ENCODE measurements around the gene MAGEF1. TPM values are rescaled to one million over a fixed set of nuclear protein-coding genes. Genes with fewer than 3 reads are reported as not detected.

MAGEF1 gene
- total RNA-seq, 1 donor from 2014 or later = 15.0 TPM

DNA sequence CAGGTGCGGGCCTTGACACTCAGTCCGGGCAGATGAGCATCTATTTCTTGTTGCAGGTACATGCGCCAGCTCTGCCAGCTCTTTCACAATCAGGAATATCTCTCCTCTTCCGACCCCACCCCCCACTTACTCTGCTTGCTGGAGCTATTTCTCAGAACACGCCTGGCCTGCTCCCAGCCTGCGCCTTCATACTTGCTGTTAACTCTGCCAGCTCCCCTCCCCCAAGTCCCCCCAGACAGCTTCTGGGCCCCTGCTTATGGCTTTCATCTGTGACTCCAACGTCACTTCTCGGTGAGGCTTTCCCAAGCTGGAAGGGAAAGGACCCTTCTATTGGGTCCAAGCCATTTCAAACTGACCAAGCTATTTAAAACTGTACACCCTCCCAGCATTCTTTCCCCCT, 15.2 kb downstream of the MAGEF1 start:
- Mint-ChIP-seq H3K27me3 (peaks cover 11% of the 10 kb centered on the region), H3K9me3 (no peaks in the 10 kb centered on the region), H3K4me1 (no peaks in the 10 kb centered on the region), H3K27ac (no peak overlapping the region), H3K36me3 (ENCODE audit: low read depth) (no peaks in the 10 kb centered on the region), H3K4me3 (no peak overlapping the region)
- intact Hi-C loops (cut with micrococcal nuclease) = no loop called here
- DNase-seq = no peak

DNA sequence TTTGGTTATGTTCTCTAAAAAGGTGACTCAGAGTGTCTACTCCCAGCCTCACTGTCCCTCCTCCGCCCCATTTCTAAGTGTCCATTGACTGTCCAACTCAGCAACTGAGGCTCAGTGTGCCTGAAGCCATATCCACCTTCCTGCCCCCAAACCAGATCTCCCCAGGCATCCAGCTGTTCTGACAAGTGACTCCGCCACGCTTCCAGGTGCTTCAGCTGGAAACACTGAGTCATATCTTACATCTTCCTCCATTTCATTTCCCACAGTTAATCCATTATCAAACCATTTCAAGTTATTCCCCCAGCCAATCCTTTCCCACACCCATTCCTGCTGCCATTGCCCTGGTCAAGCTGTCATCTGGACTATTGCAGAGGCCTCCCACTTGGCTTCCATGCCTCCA, 17.1 kb downstream of the MAGEF1 start:
- no peak overlapping the region for H3K4me3 Mint-ChIP-seq
- H3K4me1 Mint-ChIP-seq = no peaks in the 10 kb centered on the region
- no peak for DNase-seq
- no peaks in the 10 kb centered on the region for H3K9me3 Mint-ChIP-seq
- H3K36me3 Mint-ChIP-seq (ENCODE audit: low read depth) = no peaks in the 10 kb centered on the region
- intact Hi-C loops (cut with micrococcal nuclease) = no loop called here
- H3K27ac Mint-ChIP-seq = no peak overlapping the region
- H3K27me3 Mint-ChIP-seq = peaks cover 16% of the 10 kb centered on the region

DNA sequence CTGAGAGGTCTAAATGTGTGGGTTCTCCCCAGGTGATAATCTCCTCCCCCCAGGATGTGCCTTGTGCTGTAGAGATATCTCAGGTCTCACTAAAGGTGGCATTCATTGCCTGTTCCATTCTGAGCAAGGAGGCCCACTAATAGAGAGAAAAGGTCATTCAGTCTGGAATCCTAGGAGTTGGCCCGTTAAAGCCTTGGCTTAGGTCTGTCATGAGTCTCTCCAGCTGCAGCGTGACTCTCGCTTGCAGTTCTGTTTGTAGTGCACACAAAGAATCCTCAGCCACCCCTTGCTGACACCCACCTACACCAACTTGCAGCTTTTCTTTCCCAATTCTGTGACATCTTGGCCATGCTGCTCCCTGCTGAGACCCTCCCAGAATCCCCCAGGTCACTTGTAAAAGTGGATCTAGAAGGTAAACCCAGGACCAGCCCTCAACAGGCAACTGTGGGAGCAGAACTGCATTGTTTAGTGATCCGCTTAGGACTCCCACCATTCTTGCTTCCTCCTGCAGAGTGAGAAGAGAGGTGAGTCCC, 17.7 kb downstream of the MAGEF1 start:
- no peak overlapping the region for H3K4me3 Mint-ChIP-seq
- intact Hi-C loops (cut with micrococcal nuclease) = no loop called here
- H3K36me3 Mint-ChIP-seq (ENCODE audit: low read depth) = no peaks in the 10 kb centered on the region
- DNase-seq = no peak
- H3K4me1 Mint-ChIP-seq = no peaks in the 10 kb centered on the region
- no peaks in the 10 kb centered on the region for H3K9me3 Mint-ChIP-seq
- H3K27me3 Mint-ChIP-seq = peaks cover 16% of the 10 kb centered on the region
- no peak overlapping the region for H3K27ac Mint-ChIP-seq

DNA sequence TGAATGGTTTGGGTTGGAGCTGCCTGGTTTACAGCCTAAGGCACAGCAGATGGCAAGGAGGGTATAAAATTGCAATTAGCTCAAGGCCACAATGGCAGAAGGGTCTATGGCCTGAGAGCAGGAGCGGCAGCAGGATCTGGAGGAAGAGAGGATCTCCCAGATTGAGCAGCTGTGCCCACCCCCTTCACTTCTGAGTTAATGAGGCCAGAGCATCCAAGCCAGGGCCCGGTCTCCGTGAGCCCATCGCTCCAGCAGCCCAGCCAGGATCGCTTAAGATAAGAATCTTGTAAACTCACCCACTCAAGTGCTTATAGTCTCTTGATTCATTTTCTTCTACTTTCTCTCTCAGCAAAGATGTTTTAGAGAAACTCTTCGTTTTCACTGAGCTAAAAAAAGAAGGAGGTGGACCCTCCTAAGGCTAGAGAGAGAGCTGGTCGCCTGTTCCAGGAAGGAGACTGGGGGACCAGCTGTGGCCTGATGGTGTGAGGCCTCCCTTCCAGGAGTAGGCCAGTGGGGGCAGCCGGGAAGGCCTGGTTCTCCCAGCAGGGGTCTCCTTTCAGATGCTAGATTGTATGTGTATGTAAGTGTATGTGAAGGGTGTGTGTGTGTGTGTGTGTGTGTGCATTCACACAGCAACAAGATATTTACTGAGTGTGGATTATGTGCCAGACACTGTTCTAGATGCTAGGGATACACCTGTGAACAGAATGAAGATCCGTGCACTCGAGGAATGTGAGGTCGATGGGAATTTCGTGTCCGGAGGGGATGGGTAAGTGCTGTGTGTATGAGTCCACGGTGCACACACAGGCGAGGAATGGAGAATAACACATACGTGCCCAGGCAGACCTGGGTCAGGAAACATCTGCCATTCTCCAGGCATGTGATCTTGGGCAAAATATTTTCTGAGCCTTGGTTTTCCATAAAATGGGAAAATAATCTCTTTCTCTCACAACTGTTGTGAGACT, 18.6 kb downstream of the MAGEF1 start:
- no peak for DNase-seq
- no peak overlapping the region for H3K27ac Mint-ChIP-seq
- no peaks in the 10 kb centered on the region for H3K36me3 Mint-ChIP-seq (ENCODE audit: low read depth)
- peaks cover 17% of the 10 kb centered on the region for H3K27me3 Mint-ChIP-seq
- H3K4me3 Mint-ChIP-seq = no peak overlapping the region
- H3K9me3 Mint-ChIP-seq = no peaks in the 10 kb centered on the region
- intact Hi-C loops (cut with micrococcal nuclease) = no loop called here
- H3K4me1 Mint-ChIP-seq = no peaks in the 10 kb centered on the region

DNA sequence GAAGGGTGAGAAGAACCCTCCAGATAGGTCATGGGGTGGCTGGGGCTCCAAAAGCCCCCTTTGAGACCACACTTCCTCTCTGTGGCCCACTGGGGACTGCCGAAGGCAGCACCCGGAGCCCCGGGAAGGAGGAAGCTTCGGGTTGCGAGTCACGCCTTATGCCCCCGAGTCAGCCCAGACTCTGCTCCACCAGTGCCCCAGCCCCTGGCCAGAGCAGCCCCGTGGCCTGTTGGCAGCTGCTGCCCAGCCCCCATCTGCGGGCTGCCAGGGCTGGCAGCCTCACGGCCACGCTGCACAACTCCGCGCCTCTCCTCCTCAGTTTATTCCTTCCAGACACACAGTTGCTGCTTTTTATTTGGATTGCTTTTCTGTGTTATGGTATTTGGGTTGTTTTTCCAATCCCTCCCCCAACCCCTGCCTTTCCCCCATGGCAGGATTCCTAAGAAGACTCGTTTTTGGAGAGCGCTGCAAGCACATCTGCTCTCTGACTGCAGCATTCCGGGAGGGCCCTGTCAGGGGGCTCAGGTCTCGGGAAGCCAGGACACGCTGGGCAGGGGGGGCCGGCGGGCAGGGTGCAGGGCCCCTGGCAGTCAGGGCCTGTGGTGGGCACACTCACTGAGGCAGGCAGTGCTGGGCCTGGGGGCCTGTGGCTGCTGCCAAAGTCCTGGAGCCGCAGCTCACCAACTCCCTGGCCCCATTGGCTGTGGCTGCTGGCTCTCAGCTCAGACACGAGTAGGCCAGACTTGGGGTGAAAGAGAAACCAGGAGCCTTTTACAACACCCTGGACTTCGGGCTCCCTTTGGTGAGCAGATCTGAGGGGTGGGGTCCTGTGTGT, 20.2 kb downstream of the MAGEF1 start:
- intact Hi-C loops (cut with micrococcal nuclease) = no loop called here
- Mint-ChIP-seq H3K9me3 (no peaks in the 10 kb centered on the region), H3K4me3 (no peak overlapping the region), H3K27me3 (peaks cover 14% of the 10 kb centered on the region), H3K36me3 (ENCODE audit: low read depth) (no peaks in the 10 kb centered on the region), H3K4me1 (no peaks in the 10 kb centered on the region), H3K27ac (no peak overlapping the region)
- no peak for DNase-seq

DNA sequence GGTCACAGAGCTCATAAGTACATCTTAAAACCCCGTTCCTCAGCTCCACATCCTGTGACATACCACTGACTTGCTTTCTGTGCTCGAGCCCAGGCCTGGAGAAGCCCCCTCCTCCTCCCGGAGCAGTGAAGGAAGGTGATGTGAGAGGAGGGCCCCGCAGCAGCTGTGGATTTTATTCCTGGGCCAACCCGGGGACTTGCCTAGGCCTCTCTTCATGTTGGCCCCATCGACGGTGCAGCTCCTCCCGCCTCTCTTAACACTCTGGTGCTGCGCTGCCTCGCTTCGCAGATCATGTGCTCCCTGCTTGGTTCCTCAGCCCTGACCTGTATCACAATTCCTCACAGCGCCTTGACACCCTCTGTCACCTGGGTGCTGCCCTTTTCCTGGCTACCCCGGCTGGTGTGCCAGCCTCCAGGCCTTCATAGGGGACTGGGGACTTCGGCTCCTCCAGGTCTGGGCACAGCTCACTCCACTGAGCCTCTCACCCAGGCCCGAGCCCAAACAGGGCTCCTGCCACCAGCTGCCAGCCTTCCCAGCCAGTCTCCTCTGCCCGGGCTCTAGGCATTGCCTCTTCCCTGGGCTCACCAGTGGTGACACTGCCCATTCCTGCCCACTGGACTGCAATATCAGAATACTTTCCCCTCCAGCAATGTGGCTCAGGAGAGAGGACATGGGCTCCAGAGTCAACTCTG, 21.5 kb downstream of the MAGEF1 start:
- peaks cover 10% of the 10 kb centered on the region for H3K27me3 Mint-ChIP-seq
- intact Hi-C loops (cut with micrococcal nuclease) = no loop called here
- H3K4me1 Mint-ChIP-seq = no peaks in the 10 kb centered on the region
- H3K9me3 Mint-ChIP-seq = no peaks in the 10 kb centered on the region
- DNase-seq = no peak
- H3K36me3 Mint-ChIP-seq (ENCODE audit: low read depth) = no peaks in the 10 kb centered on the region
- no peak overlapping the region for H3K27ac Mint-ChIP-seq
- no peak overlapping the region for H3K4me3 Mint-ChIP-seq

DNA sequence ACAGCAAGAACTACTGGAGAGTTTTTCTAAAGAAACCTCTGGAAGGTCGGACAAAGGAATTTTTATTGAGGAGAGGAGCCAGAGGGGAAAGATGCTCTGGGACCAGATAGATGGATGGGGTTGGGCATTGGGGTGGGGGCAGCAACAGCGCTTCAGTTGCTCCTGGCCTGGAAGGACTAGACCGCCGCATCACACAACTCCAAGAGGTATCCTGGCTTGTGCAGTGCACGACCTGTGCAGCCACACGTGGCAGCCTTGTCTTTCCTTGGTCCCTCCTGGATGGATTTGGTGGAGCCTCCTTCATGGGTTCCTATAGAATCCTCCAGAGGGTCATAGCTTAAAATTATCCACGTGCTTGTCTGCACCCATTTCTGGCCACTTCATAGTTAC, 23.0 kb downstream of the MAGEF1 start:
- Mint-ChIP-seq H3K27ac (no peak overlapping the region), H3K36me3 (ENCODE audit: low read depth) (no peaks in the 10 kb centered on the region), H3K4me1 (no peaks in the 10 kb centered on the region), H3K27me3 (peaks cover 12% of the 10 kb centered on the region), H3K9me3 (no peaks in the 10 kb centered on the region), H3K4me3 (no peak overlapping the region)
- intact Hi-C loops (cut with micrococcal nuclease) = no loop called here
- no peak for DNase-seq

DNA sequence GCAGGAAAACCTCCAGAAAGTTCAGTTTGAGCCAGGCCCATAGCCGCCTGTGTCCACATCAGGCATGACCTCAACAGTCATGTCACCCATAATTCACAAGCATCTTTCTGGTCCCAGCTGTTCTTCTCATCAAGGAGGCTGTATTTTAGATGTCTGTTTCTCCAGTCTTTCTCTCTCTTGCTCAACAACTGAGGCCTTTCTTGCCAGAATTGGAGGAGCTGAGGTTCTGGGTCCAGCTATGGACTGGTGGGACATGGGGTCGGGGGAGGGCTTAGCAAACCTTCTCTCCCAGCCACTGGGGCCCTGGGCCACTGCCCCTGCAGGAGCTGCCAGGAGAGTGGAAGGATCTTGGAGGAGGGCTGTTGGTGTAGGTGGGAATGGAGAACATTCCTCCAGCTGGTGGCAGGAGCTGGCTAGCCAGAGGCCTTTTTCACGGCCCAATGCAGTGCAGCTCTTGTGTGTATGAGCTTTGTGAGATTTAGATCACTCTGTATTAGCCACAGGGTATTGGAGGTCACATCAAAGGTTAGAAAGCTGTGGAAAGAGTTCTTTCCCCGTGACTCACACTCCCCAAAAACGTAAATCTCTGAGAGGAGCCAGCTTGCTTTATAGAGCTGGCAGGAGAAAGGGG, 23.5 kb downstream of the MAGEF1 start:
- H3K27me3 Mint-ChIP-seq = peaks cover 12% of the 10 kb centered on the region

DNA sequence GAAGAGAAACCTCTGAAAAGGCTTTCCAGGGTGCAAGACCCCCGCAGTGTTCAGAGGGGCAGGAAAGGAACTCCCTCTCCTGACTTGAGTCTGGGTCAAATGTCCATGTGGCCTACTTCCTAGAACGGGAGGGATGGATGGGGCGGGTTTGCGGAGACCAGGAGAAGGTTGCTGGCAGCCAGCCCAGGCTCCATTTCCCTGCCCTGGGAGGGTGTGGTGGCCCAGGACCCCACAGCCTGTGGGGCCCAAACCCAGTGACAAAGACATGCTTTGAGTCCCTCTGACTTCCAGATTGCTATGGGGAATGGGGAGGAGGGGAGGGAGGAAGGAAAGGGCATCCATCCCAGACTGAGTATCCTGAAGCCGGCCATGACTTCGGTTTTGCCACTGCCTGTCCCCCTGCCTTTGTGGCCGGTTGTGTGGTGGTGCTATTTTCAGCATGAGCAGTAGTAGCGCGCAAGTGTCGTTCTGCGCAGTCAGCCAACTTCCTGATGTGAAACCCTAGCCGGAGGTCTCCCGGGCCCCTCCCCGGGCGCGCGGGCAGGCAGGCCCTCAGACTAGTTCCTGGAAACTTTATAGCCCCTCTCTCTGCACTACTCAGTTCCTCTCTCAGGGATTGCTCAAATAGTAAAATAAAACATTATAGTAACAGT, 24.4 kb downstream of the MAGEF1 start:
- intact Hi-C loops (cut with micrococcal nuclease) = no loop called here
- Mint-ChIP-seq H3K9me3 (no peaks in the 10 kb centered on the region), H3K27ac (no peak overlapping the region), H3K27me3 (peaks cover 12% of the 10 kb centered on the region), H3K4me3 (no peak overlapping the region), H3K4me1 (no peaks in the 10 kb centered on the region), H3K36me3 (ENCODE audit: low read depth) (no peaks in the 10 kb centered on the region)
- DNase-seq = no peak

More for the DNA sequence above, 23.5 kb downstream of the MAGEF1 start:
- H3K4me3 Mint-ChIP-seq = no peak overlapping the region
- H3K4me1 Mint-ChIP-seq = no peaks in the 10 kb centered on the region
- no peak for DNase-seq
- H3K27ac Mint-ChIP-seq = no peak overlapping the region
- H3K9me3 Mint-ChIP-seq = no peaks in the 10 kb centered on the region
- H3K36me3 Mint-ChIP-seq (ENCODE audit: low read depth) = no peaks in the 10 kb centered on the region
- intact Hi-C loops (cut with micrococcal nuclease) = no loop called here

DNA sequence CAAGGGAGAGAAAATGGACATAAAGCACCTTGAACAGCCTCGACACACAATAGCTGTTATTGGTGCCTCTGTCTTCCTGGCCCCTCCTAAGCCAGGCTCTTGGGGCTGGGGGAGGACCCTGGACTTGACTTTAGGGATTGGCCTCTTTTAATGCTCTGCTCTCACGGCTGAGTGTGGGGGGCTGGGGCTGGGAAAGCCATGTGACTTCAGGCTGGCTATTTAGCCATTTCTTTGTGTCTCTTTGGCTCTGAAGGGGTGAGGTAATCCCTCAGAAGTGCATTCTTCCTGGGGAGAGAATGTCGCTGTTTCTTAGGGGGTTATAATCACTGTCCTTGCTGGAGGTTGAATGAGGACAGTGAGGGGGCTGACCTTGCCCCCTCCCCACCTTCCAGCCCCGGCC, 26.2 kb downstream of the MAGEF1 start:
- Mint-ChIP-seq H3K4me3 (no peak overlapping the region), H3K9me3 (no peaks in the 10 kb centered on the region), H3K4me1 (no peaks in the 10 kb centered on the region), H3K27ac (no peak overlapping the region), H3K27me3 (peaks cover 11% of the 10 kb centered on the region), H3K36me3 (ENCODE audit: low read depth) (no peaks in the 10 kb centered on the region)
- intact Hi-C loops (cut with micrococcal nuclease) = no loop called here
- DNase-seq = no peak

DNA sequence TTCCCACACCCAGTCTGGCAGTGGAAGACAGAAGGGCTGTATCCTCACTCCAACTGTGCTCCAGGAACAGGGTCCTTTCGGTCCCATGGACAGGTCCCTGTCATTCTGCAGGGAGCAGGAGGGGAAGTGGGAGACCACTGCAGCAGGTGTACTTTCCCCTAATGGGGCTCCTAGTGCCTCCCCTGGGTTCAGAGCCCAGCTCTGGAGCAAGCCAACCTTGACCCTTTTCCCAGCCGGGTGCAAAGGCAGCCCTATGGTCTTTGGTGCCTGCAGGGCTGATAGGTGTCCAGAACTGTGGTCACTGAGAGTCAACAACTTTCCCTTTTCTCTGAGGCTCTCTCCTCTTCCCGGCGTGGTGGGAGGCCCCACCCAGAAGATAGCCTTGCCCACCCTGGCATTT, 26.8 kb downstream of the MAGEF1 start:
- Mint-ChIP-seq H3K27ac (no peak overlapping the region), H3K36me3 (ENCODE audit: low read depth) (no peaks in the 10 kb centered on the region), H3K9me3 (no peaks in the 10 kb centered on the region), H3K27me3 (peaks cover 7% of the 10 kb centered on the region), H3K4me1 (no peaks in the 10 kb centered on the region), H3K4me3 (no peak overlapping the region)
- DNase-seq = no peak
- intact Hi-C loops (cut with micrococcal nuclease) = no loop called here

DNA sequence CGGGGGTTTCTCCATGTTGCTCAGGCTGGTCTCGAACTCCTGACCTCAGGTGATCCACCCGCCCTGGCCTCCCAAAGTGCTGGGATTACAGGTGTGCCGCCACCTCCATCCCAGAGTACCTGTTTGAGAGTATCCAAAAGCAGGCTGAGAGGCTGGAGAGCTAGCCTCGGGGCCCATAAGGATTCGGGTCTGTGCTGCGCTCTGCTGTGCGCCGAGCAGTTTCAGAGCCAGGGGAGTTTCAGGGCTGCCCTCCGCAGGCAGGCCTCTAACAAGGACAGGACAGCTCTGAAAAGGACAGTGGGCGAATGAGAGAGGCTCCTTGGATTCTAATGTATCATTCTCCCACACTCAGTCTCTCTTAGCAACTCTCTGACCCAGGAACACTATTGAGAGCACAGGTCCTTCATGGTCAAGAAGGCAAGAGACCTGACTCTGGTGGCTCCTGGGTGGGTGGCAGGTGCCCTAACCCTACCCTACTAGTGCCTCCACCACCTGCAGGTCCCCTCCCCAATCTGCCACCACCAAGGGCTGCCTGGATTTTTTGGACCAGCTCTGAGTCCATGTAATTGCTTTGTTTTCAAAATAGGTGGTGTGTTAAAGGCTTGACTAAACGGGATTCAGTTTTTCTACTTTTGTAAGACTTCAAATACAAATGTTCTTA, 27.8 kb downstream of the MAGEF1 start:
- Mint-ChIP-seq H3K27me3 (peaks cover 7% of the 10 kb centered on the region), H3K4me3 (no peak overlapping the region), H3K4me1 (no peaks in the 10 kb centered on the region), H3K36me3 (ENCODE audit: low read depth) (no peaks in the 10 kb centered on the region), H3K27ac (no peak overlapping the region), H3K9me3 (no peaks in the 10 kb centered on the region)
- DNase-seq = no peak
- intact Hi-C loops (cut with micrococcal nuclease) = no loop called here

Measured in activated CD4-positive, alpha-beta T cell treated with anti-CD3 and anti-CD28 coated beads, Interleukin-2, amount 10 ng/mL, durations not matched to agents 24 days and 14 days (primary cell).